ENCODE results near the gene COMMD1. TPM values are rescaled to one million over a fixed set of nuclear protein-coding genes. Genes with fewer than 3 reads are reported as not detected.
"Not testable (repeated sequence)": the region's sequence is repeated elsewhere in the genome, so short reads cannot be mapped to it uniquely, and the experiment has no call there.

The COMMD1 gene
- polyA plus RNA-seq, 1 donor from 2014 or later: 69.1 TPM

DNA sequence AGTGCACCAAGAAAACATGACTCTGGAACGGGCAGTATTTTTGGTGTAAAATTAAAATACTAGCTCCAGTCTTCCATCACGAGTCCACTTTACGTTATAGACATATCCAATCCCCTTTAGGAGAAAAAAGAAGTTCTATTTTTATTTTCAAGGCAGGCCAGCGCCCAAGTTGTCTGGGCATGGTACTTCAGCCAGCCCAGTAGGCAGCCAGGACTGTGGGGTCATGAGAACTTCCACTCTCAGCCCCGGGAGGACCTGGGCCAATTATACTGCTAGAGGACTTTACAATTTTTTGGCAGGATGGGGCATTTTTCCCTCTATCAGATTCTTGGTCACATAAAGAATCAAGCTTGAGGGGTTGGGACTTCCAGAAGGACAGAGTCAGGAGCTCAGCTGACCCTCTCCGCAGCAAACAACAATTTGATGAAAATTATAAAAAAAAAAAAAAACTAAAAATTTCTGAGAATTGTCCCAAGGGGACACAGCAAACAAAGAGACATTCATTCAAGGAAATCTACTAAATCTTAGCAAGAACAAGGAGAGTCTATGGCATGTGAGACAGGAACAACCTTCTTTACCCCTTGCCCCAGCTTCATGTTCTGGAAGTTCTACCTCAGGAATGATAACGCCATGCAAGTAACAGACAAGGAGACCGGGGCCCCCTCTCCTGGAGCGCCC lies 253.1 kb downstream of the COMMD1 start:
- Histone ChIP-seq H3K9ac (ENCODE audit: low read length) (no peak overlapping the region), H3K4me2 (ENCODE audit: low read length) (no peak overlapping the region), H2AFZ (ENCODE audit: low read depth, low read length) (no peak overlapping the region), H3K36me3 (ENCODE audit: insufficient read depth, low read length) (no peaks in the 10 kb centered on the region), H3F3A (ENCODE audit: insufficient read depth, low read length, poor library complexity, severe bottlenecking) (no peaks in the 10 kb centered on the region), H3K9me2 (ENCODE audit: insufficient read depth, low read length) (no peaks in the 10 kb centered on the region), H4K20me1 (ENCODE audit: insufficient read depth) (no peaks in the 10 kb centered on the region), H3K27me3 (ENCODE audit: insufficient read depth, low read depth, low read length) (no peaks in the 10 kb centered on the region), H3K4me3 (ENCODE audit: low read length) (no peak overlapping the region), H3K79me2 (replicated peaks; ENCODE audit: insufficient read depth, low read length) (no peaks in the 10 kb centered on the region), H3K27ac (ENCODE audit: low read length) (no peak overlapping the region), H3K9me3 (ENCODE audit: low read length) (peaks cover 4% of the 10 kb centered on the region)
- TF ChIP-seq EZH2 (IDR thresholded peaks at IDR 0.05; ENCODE audit: borderline replicate concordance, insufficient read depth, low read length, poor library complexity, severe bottlenecking) (no peak), SMC3 (conservative IDR thresholded peaks at IDR 0.05; ENCODE audit: poor library complexity) (no peak), EP300 (conservative IDR thresholded peaks at IDR 0.05; ENCODE audit: poor library complexity, severe bottlenecking) (no peak), TAF1 (IDR thresholded peaks at IDR 0.05; ENCODE audit: low read depth) (no peak), MXI1 (conservative IDR thresholded peaks at IDR 0.05; ENCODE audit: poor library complexity, severe bottlenecking) (no peak), POLR2AphosphoS5 (IDR thresholded peaks at IDR 0.05) (no peak), RAD21 (conservative IDR thresholded peaks at IDR 0.05) (no peak)
- TF ChIP-seq, protein P1, sequence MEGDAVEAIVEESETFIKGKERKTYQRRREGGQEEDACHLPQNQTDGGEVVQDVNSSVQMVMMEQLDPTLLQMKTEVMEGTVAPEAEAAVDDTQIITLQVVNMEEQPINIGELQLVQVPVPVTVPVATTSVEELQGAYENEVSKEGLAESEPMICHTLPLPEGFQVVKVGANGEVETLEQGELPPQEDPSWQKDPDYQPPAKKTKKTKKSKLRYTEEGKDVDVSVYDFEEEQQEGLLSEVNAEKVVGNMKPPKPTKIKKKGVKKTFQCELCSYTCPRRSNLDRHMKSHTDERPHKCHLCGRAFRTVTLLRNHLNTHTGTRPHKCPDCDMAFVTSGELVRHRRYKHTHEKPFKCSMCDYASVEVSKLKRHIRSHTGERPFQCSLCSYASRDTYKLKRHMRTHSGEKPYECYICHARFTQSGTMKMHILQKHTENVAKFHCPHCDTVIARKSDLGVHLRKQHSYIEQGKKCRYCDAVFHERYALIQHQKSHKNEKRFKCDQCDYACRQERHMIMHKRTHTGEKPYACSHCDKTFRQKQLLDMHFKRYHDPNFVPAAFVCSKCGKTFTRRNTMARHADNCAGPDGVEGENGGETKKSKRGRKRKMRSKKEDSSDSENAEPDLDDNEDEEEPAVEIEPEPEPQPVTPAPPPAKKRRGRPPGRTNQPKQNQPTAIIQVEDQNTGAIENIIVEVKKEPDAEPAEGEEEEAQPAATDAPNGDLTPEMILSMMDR (IDR thresholded peaks at IDR 0.05; ENCODE audit: poor library complexity, severe bottlenecking): no peak
- TF ChIP-seq, protein P2, sequence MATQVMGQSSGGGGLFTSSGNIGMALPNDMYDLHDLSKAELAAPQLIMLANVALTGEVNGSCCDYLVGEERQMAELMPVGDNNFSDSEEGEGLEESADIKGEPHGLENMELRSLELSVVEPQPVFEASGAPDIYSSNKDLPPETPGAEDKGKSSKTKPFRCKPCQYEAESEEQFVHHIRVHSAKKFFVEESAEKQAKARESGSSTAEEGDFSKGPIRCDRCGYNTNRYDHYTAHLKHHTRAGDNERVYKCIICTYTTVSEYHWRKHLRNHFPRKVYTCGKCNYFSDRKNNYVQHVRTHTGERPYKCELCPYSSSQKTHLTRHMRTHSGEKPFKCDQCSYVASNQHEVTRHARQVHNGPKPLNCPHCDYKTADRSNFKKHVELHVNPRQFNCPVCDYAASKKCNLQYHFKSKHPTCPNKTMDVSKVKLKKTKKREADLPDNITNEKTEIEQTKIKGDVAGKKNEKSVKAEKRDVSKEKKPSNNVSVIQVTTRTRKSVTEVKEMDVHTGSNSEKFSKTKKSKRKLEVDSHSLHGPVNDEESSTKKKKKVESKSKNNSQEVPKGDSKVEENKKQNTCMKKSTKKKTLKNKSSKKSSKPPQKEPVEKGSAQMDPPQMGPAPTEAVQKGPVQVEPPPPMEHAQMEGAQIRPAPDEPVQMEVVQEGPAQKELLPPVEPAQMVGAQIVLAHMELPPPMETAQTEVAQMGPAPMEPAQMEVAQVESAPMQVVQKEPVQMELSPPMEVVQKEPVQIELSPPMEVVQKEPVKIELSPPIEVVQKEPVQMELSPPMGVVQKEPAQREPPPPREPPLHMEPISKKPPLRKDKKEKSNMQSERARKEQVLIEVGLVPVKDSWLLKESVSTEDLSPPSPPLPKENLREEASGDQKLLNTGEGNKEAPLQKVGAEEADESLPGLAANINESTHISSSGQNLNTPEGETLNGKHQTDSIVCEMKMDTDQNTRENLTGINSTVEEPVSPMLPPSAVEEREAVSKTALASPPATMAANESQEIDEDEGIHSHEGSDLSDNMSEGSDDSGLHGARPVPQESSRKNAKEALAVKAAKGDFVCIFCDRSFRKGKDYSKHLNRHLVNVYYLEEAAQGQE (IDR thresholded peaks at IDR 0.05; ENCODE audit: borderline replicate concordance): no peak

DNA sequence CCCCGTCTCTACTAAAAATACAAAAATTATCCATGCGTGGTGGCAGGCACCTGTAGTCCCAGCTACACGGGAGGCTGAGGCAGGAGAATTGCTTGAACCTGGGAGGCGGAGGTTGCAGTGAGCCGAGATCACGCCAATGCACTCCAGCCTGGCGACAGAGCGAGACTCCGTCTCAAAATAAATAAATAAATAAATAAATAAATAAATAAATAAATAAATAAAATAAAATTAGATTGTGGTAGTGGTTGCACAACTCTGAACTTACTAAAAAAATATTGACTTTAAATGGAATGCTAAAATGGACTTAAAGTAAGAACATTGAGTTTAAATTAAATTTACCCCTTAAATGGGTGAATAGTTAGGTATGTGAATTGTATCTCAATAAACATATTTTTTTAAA lies 255.2 kb downstream of the COMMD1 start:
- H2AFZ ChIP-seq (ENCODE audit: low read depth, low read length); H3F3A ChIP-seq (ENCODE audit: insufficient read depth, low read length, poor library complexity, severe bottlenecking); H3K27me3 ChIP-seq (ENCODE audit: insufficient read depth, low read depth, low read length); H3K9me3 ChIP-seq (ENCODE audit: low read length); H3K4me3 ChIP-seq (ENCODE audit: low read length); H3K36me3 ChIP-seq (ENCODE audit: insufficient read depth, low read length); H4K20me1 ChIP-seq (ENCODE audit: insufficient read depth); H3K9me2 ChIP-seq (ENCODE audit: insufficient read depth, low read length); H3K9ac ChIP-seq (ENCODE audit: low read length); H3K27ac ChIP-seq (ENCODE audit: low read length); H3K4me2 ChIP-seq (ENCODE audit: low read length); H3K79me2 ChIP-seq (replicated peaks; ENCODE audit: insufficient read depth, low read length): not testable (repeated sequence)
